Smooth muscle cell of the umbilical artery (primary cell): ENCODE data around the gene USP33. TPM values are rescaled to one million over a fixed set of nuclear protein-coding genes. Genes with fewer than 3 reads are reported as not detected.

Experiments
- total RNA-seq: library from RNA; depleted of rRNA; stranded (reverse); fragments of >200 nt; gene quantifications from 2 replicates; pipeline ENCODE4 v1.2.3, GENCODE V29; 2014

The USP33 gene
- total RNA-seq, result 79.0 and 87.9 TPM in 2 replicates

GRCh38 chr1:77759071-77760028 lies at the start of gene USP33:
USP33 (minus strand) TSS chr1:77759852; CDS start chr1:77741697, 18,155 bp downstream.

GRCh38 chr1:77779529-77780281 lies 20.1 kb upstream of the USP33 start, which contains the start of gene MIGA1:
MIGA1 (plus strand) TSS chr1:77779649; CDS start chr1:77783253, 3,604 bp downstream.

GRCh38 chr1:77682460-77683159 lies 77.0 kb downstream of the USP33 start, which contains the start of gene ZZZ3:
ZZZ3 (minus strand) TSS chr1:77682658; CDS start chr1:77633354, 49,304 bp downstream.

Other genes with a start within 250 kb of the USP33 start
- 77.2 and 97.7 TPM in 2 replicates for gene ZZZ3, start 77.2 kb downstream of the USP33 start, total RNA-seq
- gene MIGA1, start 19.8 kb upstream of the USP33 start, total RNA-seq, result 14.8 and 18.7 TPM in 2 replicates
- gene NEXN, start 128.8 kb upstream of the USP33 start, total RNA-seq, result 16.3 and 19.3 TPM in 2 replicates
- 85.8 and 132 TPM in 2 replicates for gene FUBP1, start 219.2 kb upstream of the USP33 start, total RNA-seq
- 73.9 and 169 TPM in 2 replicates for gene DNAJB4, start 245.1 kb upstream of the USP33 start, total RNA-seq